Keratinocyte (primary cell): ENCODE data around the gene ARAF. TPM values are rescaled to one million over a fixed set of nuclear protein-coding genes. Genes with fewer than 3 reads are reported as not detected.

Experiments used
- DNase-seq: peaks from one replicate; pipeline ENCODE4 v3.0.0-alpha.2; 2011; ENCODE audit warnings: low read depth, missing footprints, low spot score
- FAIRE-seq: peaks from 2 replicates; lab custom pipeline; 2011; peaks lifted over from hg19 to GRCh38; lab: Jason Lieb, UNC
- H2AFZ ChIP-seq: 2 replicates; pipeline ENCODE4 v1.6.0; 2012; ENCODE audit warnings: low read length, control low read depth, inconsistent platforms; ENCODE audit not compliant: control insufficient read depth
- H3K27ac ChIP-seq: 2 replicates; pipeline ENCODE4 v1.5.1; 2011; ENCODE audit warnings: low read length; ENCODE audit not compliant: control insufficient read depth, insufficient read depth
- H3K27me3 ChIP-seq: 3 replicates; pipeline ENCODE4 v1.6.0; 2011; ENCODE audit warnings: low read length; ENCODE audit not compliant: control insufficient read depth, insufficient read depth; ENCODE audit errors: extremely low read depth
- H3K36me3 ChIP-seq, 2 experiments: 2 replicates in 1 of 2; 3 replicates in 1 of 2; pipeline ENCODE4 v1.5.1; 2011; ENCODE audit warnings: low read length in 2 of 2, mild to moderate bottlenecking in 1 of 2; ENCODE audit not compliant: control insufficient read depth in 2 of 2, insufficient read depth in 2 of 2; ENCODE audit errors: extremely low read depth in 1 of 2
- H3K4me1 ChIP-seq: 3 replicates; pipeline ENCODE4 v1.5.1; 2011; ENCODE audit warnings: low read length; ENCODE audit not compliant: control insufficient read depth, insufficient read depth; ENCODE audit errors: extremely low read depth
- H3K4me2 ChIP-seq: 3 replicates; pipeline ENCODE4 v1.6.0; 2011; ENCODE audit warnings: low read depth, low read length; ENCODE audit not compliant: control insufficient read depth, insufficient read depth; ENCODE audit errors: extremely low read depth
- H3K4me3 ChIP-seq, 3 experiments: fragments of 200-600 bp in 1 of 3; sonication (generic) in 1 of 3; 2 replicates in 2 of 3; 3 replicates in 1 of 3; pipeline ENCODE4 v1.5.1; 2011 to 2016; ENCODE audit warnings: low read length in 3 of 3, mild to moderate bottlenecking in 3 of 3, control low read depth in 2 of 3, inconsistent platforms in 1 of 3, low read depth in 1 of 3, mixed read lengths in 1 of 3, mixed run types in 1 of 3, moderate library complexity in 1 of 3; ENCODE audit not compliant: control insufficient read depth in 2 of 3, insufficient read depth in 2 of 3; ENCODE audit errors: extremely low read depth in 1 of 3
- H3K79me2 ChIP-seq: 2 replicates; pipeline ENCODE4 v1.6.0; 2012; ENCODE audit warnings: low read length; ENCODE audit not compliant: control insufficient read depth, insufficient read depth
- H3K9ac ChIP-seq: 3 replicates; pipeline ENCODE4 v1.6.0; 2011; ENCODE audit warnings: low read length; ENCODE audit not compliant: control insufficient read depth, insufficient read depth; ENCODE audit errors: extremely low read depth
- H3K9me1 ChIP-seq: 3 replicates; pipeline ENCODE4 v1.6.0; 2011; ENCODE audit warnings: low read length; ENCODE audit not compliant: control insufficient read depth, insufficient read depth; ENCODE audit errors: extremely low read depth
- H3K9me3 ChIP-seq: 2 replicates; pipeline ENCODE4 v1.5.1; 2012; ENCODE audit warnings: low read depth, low read length; ENCODE audit not compliant: control insufficient read depth
- H4K20me1 ChIP-seq: 3 replicates; pipeline ENCODE4 v1.6.0; 2011; ENCODE audit warnings: low read length; ENCODE audit not compliant: control insufficient read depth, insufficient read depth; ENCODE audit errors: extremely low read depth
- CTCF ChIP-seq, 3 experiments: IDR thresholded peaks in 1 of 3; conservative IDR thresholded peaks in 1 of 3; optimal IDR thresholded peaks in 1 of 3; 2 replicates in 2 of 3; 3 replicates in 1 of 3; pipeline versions ENCODE3 to v1.5.1; 2011; ENCODE audit warnings: low read length in 3 of 3, mild to moderate bottlenecking in 3 of 3, moderate library complexity in 2 of 3, control low read depth in 1 of 3, inconsistent platforms in 1 of 3; ENCODE audit not compliant: insufficient read depth in 2 of 3; ENCODE audit errors: extremely low read depth in 1 of 3
- EZH2 ChIP-seq: IDR thresholded peaks from one replicate; pipeline ENCODE4 v1.6.1; 2012; ENCODE audit warnings: inconsistent platforms, mild to moderate bottlenecking, low read length, moderate library complexity
- dilution Hi-C: fragments of 300-500 bp; cut with MboI; formaldehyde crosslinking; loops from one replicate; pipeline ENCODE4 v1.7.0; 2020; ENCODE audit warnings: low sequenced_read_pairs; ENCODE audit not compliant: extremely low pct_ligation_motif_present
- polyA plus RNA-seq, 5 experiments: library from polyadenylated mRNA; depleted of rRNA in 3 of 5; stranded (reverse) in 3 of 5; stranded (forward) in 1 of 5; unstranded in 1 of 5; fragments of >200 nt; gene quantifications; 1 replicate in 1 of 5; 2 replicates in 3 of 5; 3 replicates in 1 of 5; pipeline versions ENCODE4 v1.2.1 to v1.2.3, GENCODE V29; 2011 to 2012; ENCODE audit warnings: missing spikeins in 2 of 5, low read depth in 1 of 5, low replicate concordance in 1 of 5

ARAF gene
- polyA plus RNA-seq, 1 donor (not counting 4 experiments of a cell fraction or from before 2014, with no cell fraction given) = 21.3 TPM

DNA sequence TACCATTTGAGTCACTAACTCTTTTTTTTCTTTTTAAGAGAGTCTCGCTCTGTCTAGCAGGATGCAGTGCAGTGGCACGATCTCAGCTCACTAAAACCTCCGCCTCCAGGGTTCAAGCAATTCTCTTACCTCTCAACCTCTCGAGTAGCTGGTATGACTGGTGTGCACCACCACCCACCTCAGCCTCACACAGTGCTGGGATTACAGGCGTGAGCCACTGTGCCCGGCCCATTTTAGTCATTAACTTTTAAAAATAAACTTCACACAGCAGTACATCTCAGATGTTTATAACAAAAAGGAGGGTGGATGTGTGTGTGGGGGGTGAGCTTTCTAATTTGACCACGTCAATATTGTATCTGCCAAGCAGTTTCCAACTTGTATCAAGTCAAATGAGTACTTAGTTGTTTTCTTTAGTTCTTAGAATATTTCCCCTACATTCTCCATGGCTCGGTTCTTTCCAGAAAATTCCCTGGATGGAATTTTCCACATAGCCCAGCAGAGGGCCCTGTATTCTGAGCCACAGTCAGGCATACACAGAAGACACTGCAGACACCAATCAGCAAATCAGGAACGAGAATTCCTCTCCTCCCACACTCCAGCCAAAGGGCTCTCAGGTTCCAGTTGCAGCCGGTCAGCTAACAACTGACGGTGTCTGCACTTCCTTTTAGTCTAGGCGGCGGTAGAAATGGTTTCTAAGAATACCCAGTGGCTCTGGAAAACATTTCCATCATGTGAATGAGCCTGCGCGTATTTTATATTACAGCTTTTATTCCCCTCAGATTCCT is 20.1 kb upstream of the ARAF start:
- H4K20me1 ChIP-seq = no peaks in the 10 kb centered on the region
- H3K4me1 ChIP-seq = peaks cover 3% of the 10 kb centered on the region
- TF ChIP-seq CTCF (optimal IDR thresholded peaks at IDR 0.05 in 1 of 3, IDR thresholded peaks at IDR 0.05 in 1 of 3, conservative IDR thresholded peaks at IDR 0.05 in 1 of 3; ENCODE audit: extremely low read depth in 1 of 3, insufficient read depth in 2 of 3, low read length in 3 of 3) (peak; percentile 46 to 51 (median 48)), EZH2 (no peak)
- no peaks in the 10 kb centered on the region for H3K79me2 ChIP-seq
- H3K4me3 ChIP-seq = no peak overlapping the region
- DNase-seq = no peak
- H3K9me3 ChIP-seq = no peaks in the 10 kb centered on the region
- H3K4me2 ChIP-seq = peak overlapping the region; percentile 58
- FAIRE-seq = peak; percentile 79
- H2AFZ ChIP-seq = peak overlapping the region; percentile 52
- dilution Hi-C loops = no loop called here
- H3K9ac ChIP-seq = no peak overlapping the region
- no peaks in the 10 kb centered on the region for H3K9me1 ChIP-seq
- no peaks in the 10 kb centered on the region for H3K36me3 ChIP-seq
- H3K27me3 ChIP-seq = no peaks in the 10 kb centered on the region
- no peak overlapping the region for H3K27ac ChIP-seq

DNA sequence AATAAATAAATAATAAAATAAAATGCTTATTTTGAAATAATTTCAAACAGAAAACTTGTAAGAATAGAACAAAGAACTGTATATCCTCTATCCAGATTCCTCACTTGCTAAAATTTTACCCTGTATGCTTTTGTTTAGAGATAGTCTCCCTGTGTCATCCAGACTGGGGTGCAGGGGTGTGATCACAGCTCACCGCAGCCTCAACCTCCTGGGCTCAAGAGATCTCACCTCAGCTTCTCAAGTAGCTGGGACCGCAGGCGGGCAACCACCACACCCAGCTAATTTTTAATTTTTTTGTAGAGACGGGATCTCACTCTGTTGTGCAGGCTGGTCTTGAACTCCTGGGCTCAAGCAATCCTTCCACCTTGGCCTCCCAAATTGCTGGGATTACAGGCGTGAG is 17.5 kb upstream of the ARAF start:
- H3K9ac ChIP-seq = no peak overlapping the region
- no peak overlapping the region for H3K4me3 ChIP-seq
- no peaks in the 10 kb centered on the region for H3K9me3 ChIP-seq
- peaks cover 3% of the 10 kb centered on the region for H3K4me1 ChIP-seq
- no peaks in the 10 kb centered on the region for H3K9me1 ChIP-seq
- no peaks in the 10 kb centered on the region for H3K79me2 ChIP-seq
- H3K27ac ChIP-seq = no peak overlapping the region
- no peak for TF ChIP-seq CTCF (optimal IDR thresholded peaks at IDR 0.05 in 1 of 3, IDR thresholded peaks at IDR 0.05 in 1 of 3, conservative IDR thresholded peaks at IDR 0.05 in 1 of 3; ENCODE audit: extremely low read depth in 1 of 3, insufficient read depth in 2 of 3, low read length in 3 of 3)
- no peak for TF ChIP-seq EZH2
- FAIRE-seq (no peak), DNase-seq (no peak)
- no peaks in the 10 kb centered on the region for H4K20me1 ChIP-seq
- no peak overlapping the region for H2AFZ ChIP-seq
- no peak overlapping the region for H3K4me2 ChIP-seq
- dilution Hi-C loops = no loop called here
- H3K36me3 ChIP-seq = no peaks in the 10 kb centered on the region
- no peaks in the 10 kb centered on the region for H3K27me3 ChIP-seq
